NCI-H146 treated with DMSO at 0.1 percent for 48 hours (cell line): ENCODE measurements around the gene EXTL2.
"Not testable (repeated sequence)": the region's sequence is repeated elsewhere in the genome, so short reads cannot be mapped to it uniquely, and the experiment has no call there.

Experiments
- DNase-seq: peaks from one replicate; lab custom pipeline; 2025; ENCODE audit not compliant: unreplicated experiment; lab: John Stamatoyannopoulos, UW

Gene EXTL2

GRCh38 chr1:100903777-100904176 is 9.1 kb upstream of the EXTL2 start:
- DNase-seq, result no peak

GRCh38 chr1:100902365-100902764 is 7.7 kb upstream of the EXTL2 start:
- DNase-seq, result no peak

- DNase-seq, result peak; percentile 53
These were observed 1.9 kb upstream of the EXTL2 start for GRCh38 chr1:100896481-100896982.

GRCh38 chr1:100895540-100896480 is 1.2 kb upstream of the EXTL2 start, which contains the start of gene SLC30A7:
Gene SLC30A7 (plus strand): TSS chr1:100896090. CDS start chr1:100896263, 173 bp downstream.
- peak; percentile 72 for DNase-seq

GRCh38 chr1:100893718-100894117 is 924 bp downstream of the EXTL2 start:
- no peak for DNase-seq

GRCh38 chr1:100892554-100892953 is 2.1 kb downstream of the EXTL2 start:
- no peak for DNase-seq

GRCh38 chr1:100891380-100891779 is 3.3 kb downstream of the EXTL2 start:
- no peak for DNase-seq

GRCh38 chr1:100889869-100890482 is 4.7 kb downstream of the EXTL2 start:
- DNase-seq, result not testable (repeated sequence)

- DNase-seq, result not testable (repeated sequence)
These were observed 5.6 kb downstream of the EXTL2 start for GRCh38 chr1:100889007-100889406.

- no peak for DNase-seq
These were observed 10.7 kb downstream of the EXTL2 start for GRCh38 chr1:100883963-100884362.

GRCh38 chr1:100882698-100883097 is 11.9 kb downstream of the EXTL2 start:
- no peak for DNase-seq

- no peak for DNase-seq
These were observed 13.0 kb downstream of the EXTL2 start for GRCh38 chr1:100881687-100882086.

GRCh38 chr1:100879422-100879821 is 15.2 kb downstream of the EXTL2 start:
- DNase-seq, result no peak

GRCh38 chr1:100876291-100876690 is 18.4 kb downstream of the EXTL2 start:
- DNase-seq, result no peak

- peak; percentile 94 for DNase-seq
These were observed 19.4 kb downstream of the EXTL2 start for GRCh38 chr1:100875228-100875627.

- DNase-seq, result no peak
These were observed 20.2 kb downstream of the EXTL2 start for GRCh38 chr1:100874433-100874832.

- no peak for DNase-seq
These were observed 24.6 kb downstream of the EXTL2 start for GRCh38 chr1:100869996-100870395.

- DNase-seq, result peak; percentile 5
These were observed 26.2 kb downstream of the EXTL2 start for GRCh38 chr1:100868364-100868995.

GRCh38 chr1:100866901-100867206 is 27.8 kb downstream of the EXTL2 start:
- DNase-seq, result no peak

GRCh38 chr1:100866041-100866900 is 28.4 kb downstream of the EXTL2 start:
- DNase-seq, result peak; percentile 3

GRCh38 chr1:100862591-100862990 is 32.1 kb downstream of the EXTL2 start:
- no peak for DNase-seq
